ENCODE measurements around the gene PPP1R12A.

DNA sequence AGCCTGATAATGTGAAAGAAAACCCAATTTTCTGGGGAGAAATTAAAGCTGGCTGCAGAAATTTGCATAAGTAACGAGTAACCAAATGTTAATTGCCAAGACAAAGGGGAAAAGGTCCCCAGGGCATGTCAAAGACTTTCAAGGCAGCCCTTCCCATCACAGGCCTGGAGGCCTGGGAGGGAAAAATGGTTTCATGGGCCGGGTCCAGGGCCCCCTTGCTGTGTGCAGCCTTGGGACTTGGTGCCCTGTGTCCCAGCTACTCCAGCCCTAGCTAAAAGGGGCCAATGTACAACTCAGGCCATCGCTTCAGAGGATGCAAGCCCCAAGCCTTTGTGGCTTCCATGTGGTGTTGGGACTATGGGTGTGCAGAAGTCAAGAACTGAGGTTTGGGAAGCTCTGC, 96.5 kb downstream of the PPP1R12A start:
- TF ChIP-seq, protein P1, sequence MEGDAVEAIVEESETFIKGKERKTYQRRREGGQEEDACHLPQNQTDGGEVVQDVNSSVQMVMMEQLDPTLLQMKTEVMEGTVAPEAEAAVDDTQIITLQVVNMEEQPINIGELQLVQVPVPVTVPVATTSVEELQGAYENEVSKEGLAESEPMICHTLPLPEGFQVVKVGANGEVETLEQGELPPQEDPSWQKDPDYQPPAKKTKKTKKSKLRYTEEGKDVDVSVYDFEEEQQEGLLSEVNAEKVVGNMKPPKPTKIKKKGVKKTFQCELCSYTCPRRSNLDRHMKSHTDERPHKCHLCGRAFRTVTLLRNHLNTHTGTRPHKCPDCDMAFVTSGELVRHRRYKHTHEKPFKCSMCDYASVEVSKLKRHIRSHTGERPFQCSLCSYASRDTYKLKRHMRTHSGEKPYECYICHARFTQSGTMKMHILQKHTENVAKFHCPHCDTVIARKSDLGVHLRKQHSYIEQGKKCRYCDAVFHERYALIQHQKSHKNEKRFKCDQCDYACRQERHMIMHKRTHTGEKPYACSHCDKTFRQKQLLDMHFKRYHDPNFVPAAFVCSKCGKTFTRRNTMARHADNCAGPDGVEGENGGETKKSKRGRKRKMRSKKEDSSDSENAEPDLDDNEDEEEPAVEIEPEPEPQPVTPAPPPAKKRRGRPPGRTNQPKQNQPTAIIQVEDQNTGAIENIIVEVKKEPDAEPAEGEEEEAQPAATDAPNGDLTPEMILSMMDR (conservative IDR thresholded peaks at IDR 0.05) = no peak
- no peak for TF ChIP-seq ZFX (IDR thresholded peaks at IDR 0.05)

All from C4-2B (cell line).